Measurements from ENCODE around the gene CALCOCO1. TPM values are rescaled to one million over a fixed set of nuclear protein-coding genes. Genes with fewer than 3 reads are reported as not detected.

CALCOCO1 gene
- total and polyA plus RNA-seq, 9 of the 15 experiments (the other 6 are each of a cell fraction or from before 2014, with no cell fraction given) = 1.9 to 31.8 (median 11.0) TPM

- TF ChIP-seq EHMT2 (IDR thresholded peaks at IDR 0.05) (no peak), SUPT5H (IDR thresholded peaks at IDR 0.05) (no peak), ZNF583 (CRISPR knock-in tag; IDR thresholded peaks at IDR 0.05) (no peak), ZKSCAN3 (CRISPR knock-in tag; IDR thresholded peaks at IDR 0.05) (no peak), SIN3A (IDR thresholded peaks at IDR 0.05; ENCODE audit: borderline replicate concordance in 2 of 2, control insufficient read depth in 1 of 2, low read depth in 2 of 2, low read length in 2 of 2) (no peak), ZFP1 (CRISPR knock-in tag; IDR thresholded peaks at IDR 0.05) (no peak), NELFE (IDR thresholded peaks at IDR 0.05; ENCODE audit: insufficient read depth, insufficient read length) (no peak), ZNF146 (CRISPR knock-in tag; IDR thresholded peaks at IDR 0.05; ENCODE audit: unreplicated experiment) (no peak), SETDB1 (IDR thresholded peaks at IDR 0.05; ENCODE audit: low read length) (no peak)
- Histone ChIP-seq H3K4me1 (replicated peaks in 1 of 2; ENCODE audit: control insufficient read depth in 2 of 2, insufficient read depth in 2 of 2, low read length in 2 of 2) (no peaks in the 10 kb centered on the region), H3K9me3 (replicated peaks; ENCODE audit: control insufficient read depth, insufficient read depth, low read depth, low read length) (no peaks in the 10 kb centered on the region), H3K4me3 (no peak overlapping the region), H2AFZ (ENCODE audit: low read depth, low read length) (no peak overlapping the region), H3K27ac (ENCODE audit: extremely low read depth, low read depth, low read length) (no peak overlapping the region), H3K9me1 (ENCODE audit: control insufficient read depth, insufficient read depth, low read length) (no peaks in the 10 kb centered on the region), H4K20me1 (replicated peaks; ENCODE audit: control insufficient read depth, insufficient read depth, low read length) (no peaks in the 10 kb centered on the region), H3K9ac (ENCODE audit: insufficient read depth in 1 of 2, low read depth in 2 of 2, low read length in 2 of 2) (no peak overlapping the region), H3K36me3 (ENCODE audit: control insufficient read depth, insufficient read depth, low read length) (no peaks in the 10 kb centered on the region), H3K27me3 (ENCODE audit: control insufficient read depth in 2 of 2, insufficient read depth in 2 of 2, low read length in 2 of 2) (peaks cover 21 to 22% of the 10 kb centered on the region in 2 experiments; a peak in 4 of 5 replicates), H3K4me2 (ENCODE audit: insufficient read depth, low read length) (no peak overlapping the region), H3K79me2 (ENCODE audit: control insufficient read depth, insufficient read depth, low read length) (no peaks in the 10 kb centered on the region)
- ChIA-PET POLR2A (interaction anchor here (0.6 kb wide), 1 partner anchor 14 kb away, joined by 4 read pairs; no protein-coding TSS in a partner anchor), CTCF (ENCODE audit: low intra/inter-chr PET ratio) (interaction anchor here (0.6 kb wide), 1 partner anchor 34 kb away, joined by 5 read pairs; no protein-coding TSS in a partner anchor)
- 0% methylated on average over 6 of the region's 6 CpGs for WGBS (ENCODE audit: insufficient coverage, low coverage, missing lambda C conversion rate)
- no peak for DNase-seq (ENCODE audit: extremely low read depth in 1 of 4, low spot score in 3 of 4)
- BruUV-seq (replicated peaks) = no TSS peak
- in situ Hi-C loops (cut with MboI) (no loop called here), intact Hi-C loops (cut with micrococcal nuclease) (no loop called here)
- FAIRE-seq = no peak
- ATAC-seq = no peak
Measured at GRCh38 chr12:53775478-53776145, 48.4 kb upstream of the CALCOCO1 start.
